ENCODE measurements around the gene CGB5. TPM values are rescaled to one million over a fixed set of nuclear protein-coding genes. Genes with fewer than 3 reads are reported as not detected.

Gene CGB5
- polyA plus RNA-seq, 2 of the 4 experiments (the other 2 are of a cell fraction): 0.23 to 0.53 TPM

DNA sequence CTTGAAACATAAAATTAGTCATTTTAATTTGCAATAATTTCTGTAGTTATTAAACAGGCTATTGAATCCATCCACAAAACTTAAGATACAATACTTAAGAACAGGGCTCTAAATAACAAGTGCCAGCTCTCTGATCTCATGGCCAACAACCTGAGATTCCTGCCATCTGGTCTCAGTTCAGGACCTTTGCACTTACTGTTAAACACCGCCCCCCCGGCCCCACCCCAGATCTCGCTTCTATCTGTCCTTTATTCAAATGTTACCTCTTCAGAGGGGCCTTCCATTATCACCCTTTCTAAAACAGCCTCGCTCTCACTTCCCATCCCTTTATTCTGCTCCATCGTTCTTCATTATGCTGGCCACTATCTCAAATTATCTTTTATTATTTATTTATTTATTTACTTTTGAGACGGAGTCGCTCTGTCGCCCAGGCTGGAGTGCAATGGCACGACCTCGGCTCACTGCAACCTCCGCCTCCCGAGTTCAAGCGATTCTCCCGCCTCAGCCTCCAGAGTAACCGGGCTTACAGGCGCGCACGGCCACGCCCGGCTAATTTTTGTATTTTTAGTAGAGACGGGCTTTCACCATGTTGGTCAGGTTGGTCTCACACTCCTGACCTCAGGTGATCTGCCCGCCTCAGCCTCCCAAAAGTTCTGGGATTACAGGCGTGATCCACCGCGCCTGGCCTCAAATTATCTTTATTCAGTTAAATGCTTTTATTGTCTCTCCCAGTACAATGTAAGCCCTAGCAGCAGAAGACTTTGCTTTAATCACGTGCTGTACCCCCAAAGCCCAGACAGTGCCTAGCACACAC lies 40.8 kb downstream of the CGB5 start (continued):
- TF ChIP-seq, protein P1, sequence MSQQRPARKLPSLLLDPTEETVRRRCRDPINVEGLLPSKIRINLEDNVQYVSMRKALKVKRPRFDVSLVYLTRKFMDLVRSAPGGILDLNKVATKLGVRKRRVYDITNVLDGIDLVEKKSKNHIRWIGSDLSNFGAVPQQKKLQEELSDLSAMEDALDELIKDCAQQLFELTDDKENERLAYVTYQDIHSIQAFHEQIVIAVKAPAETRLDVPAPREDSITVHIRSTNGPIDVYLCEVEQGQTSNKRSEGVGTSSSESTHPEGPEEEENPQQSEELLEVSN (IDR thresholded peaks at IDR 0.05; ENCODE audit: borderline replicate concordance, low read depth): no peak
- TF ChIP-seq JUN (IDR thresholded peaks at IDR 0.05) (no peak), NPAS2 (CRISPR knock-in tag; IDR thresholded peaks at IDR 0.05; ENCODE audit: borderline replicate concordance) (no peak), CHD4 (IDR thresholded peaks at IDR 0.05; ENCODE audit: borderline replicate concordance) (no peak), EP300 (IDR thresholded peaks at IDR 0.05) (no peak), FOXS1 (CRISPR knock-in tag; IDR thresholded peaks at IDR 0.05) (no peak), MAZ (IDR thresholded peaks at IDR 0.05; ENCODE audit: borderline replicate concordance, low read depth, low read length) (no peak)
- TF ChIP-seq, protein P2, sequence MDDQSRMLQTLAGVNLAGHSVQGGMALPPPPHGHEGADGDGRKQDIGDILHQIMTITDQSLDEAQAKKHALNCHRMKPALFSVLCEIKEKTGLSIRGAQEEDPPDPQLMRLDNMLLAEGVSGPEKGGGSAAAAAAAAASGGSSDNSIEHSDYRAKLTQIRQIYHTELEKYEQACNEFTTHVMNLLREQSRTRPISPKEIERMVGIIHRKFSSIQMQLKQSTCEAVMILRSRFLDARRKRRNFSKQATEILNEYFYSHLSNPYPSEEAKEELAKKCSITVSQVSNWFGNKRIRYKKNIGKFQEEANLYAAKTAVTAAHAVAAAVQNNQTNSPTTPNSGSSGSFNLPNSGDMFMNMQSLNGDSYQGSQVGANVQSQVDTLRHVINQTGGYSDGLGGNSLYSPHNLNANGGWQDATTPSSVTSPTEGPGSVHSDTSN (IDR thresholded peaks at IDR 0.05): no peak

DNA sequence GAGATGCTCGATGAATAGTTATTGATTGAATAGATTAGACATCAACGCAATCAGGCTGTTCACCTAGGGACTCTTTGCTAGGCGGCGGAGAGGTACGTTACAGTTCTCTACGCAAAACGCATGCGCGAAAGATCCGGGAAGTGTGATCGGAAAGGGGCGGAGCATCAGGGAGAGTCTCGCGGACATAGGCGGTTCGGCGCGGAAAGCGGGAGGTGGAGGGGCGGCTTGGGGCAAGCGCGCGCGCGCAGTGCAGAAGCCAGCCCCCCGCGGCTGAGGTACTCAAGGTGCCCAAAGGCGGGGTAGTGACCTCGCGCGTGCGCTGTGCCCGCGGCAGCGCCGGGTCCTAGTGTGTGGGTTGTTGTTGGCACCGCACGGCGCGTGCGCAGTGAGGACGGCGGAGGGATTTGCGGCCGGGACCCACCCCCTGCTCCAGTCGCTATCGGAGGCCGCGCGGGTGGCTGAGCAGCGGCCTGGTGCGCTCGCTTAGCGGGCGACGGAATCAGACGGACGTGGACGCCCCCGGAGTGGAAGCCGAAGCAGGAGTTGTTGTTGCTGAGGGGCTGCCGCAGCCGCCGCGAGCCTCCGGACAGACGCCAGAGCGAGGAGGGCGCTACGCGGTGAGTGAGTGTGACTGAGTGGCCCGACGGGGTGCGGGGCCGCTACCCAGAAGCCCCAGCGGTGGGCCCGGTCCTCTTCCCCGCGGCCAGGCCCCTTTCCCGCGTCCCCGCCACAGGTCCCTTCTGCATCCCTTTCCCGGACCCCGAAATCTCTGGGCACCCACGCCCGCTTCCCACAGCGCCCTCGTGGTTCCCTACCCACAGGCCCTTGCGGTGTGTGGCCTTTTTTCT lies 41.6 kb downstream of the CGB5 start, which contains the start of gene SNRNP70:
Gene SNRNP70, plus strand, starts transcription at position 432 of the 848 bp plus-strand sequence. CDS start 964 bp downstream, outside the sequence.
- DNase-seq (ENCODE audit: low read depth in 1 of 2, low spot score in 1 of 2) (peak; percentile 100), FAIRE-seq (peak; percentile 97), ATAC-seq (peak; percentile 94 to 95)
- H3K4me2 ChIP-seq: peak within 1 kb of the TSS; percentile 96
- H3K4me3 ChIP-seq: peak within 1 kb of the TSS; percentile 73
- 2% methylated on average over 58 of the region's 89 CpGs for WGBS (ENCODE audit: missing lambda C conversion rate)
- peak within 1 kb of the TSS; percentile 88 to 91 for H3K27ac ChIP-seq
- CTCF ChIA-PET: interaction anchor here (0.7 to 3.9 kb wide), 5 partner anchors 10 to 123 kb away, joined by 3 to 58 read pairs (median 9); no protein-coding TSS in a partner anchor
- no peaks in the 10 kb centered on the region for H3K9me3 ChIP-seq
- H3K4me1 ChIP-seq: peaks cover 20% of the 10 kb centered on the region
- POLR2A ChIA-PET: no interaction called here
- TF ChIP-seq, protein P3, sequence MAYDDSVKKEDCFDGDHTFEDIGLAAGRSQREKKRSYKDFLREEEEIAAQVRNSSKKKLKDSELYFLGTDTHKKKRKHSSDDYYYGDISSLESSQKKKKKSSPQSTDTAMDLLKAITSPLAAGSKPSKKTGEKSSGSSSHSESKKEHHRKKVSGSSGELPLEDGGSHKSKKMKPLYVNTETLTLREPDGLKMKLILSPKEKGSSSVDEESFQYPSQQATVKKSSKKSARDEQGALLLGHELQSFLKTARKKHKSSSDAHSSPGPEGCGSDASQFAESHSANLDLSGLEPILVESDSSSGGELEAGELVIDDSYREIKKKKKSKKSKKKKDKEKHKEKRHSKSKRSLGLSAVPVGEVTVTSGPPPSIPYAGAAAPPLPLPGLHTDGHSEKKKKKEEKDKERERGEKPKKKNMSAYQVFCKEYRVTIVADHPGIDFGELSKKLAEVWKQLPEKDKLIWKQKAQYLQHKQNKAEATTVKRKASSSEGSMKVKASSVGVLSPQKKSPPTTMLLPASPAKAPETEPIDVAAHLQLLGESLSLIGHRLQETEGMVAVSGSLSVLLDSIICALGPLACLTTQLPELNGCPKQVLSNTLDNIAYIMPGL (CRISPR knock-in tag; IDR thresholded peaks at IDR 0.05; ENCODE audit: borderline replicate concordance): peak; percentile 95
- TF ChIP-seq, protein P4, sequence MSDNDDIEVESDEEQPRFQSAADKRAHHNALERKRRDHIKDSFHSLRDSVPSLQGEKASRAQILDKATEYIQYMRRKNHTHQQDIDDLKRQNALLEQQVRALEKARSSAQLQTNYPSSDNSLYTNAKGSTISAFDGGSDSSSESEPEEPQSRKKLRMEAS (IDR thresholded peaks at IDR 0.05): peak; percentile 96
- TF ChIP-seq FOXS1 (CRISPR knock-in tag; IDR thresholded peaks at IDR 0.05) (no peak), RCOR1 (IDR thresholded peaks at IDR 0.05; ENCODE audit: low read depth, low read length) (no peak), PHF8 (IDR thresholded peaks at IDR 0.05; ENCODE audit: borderline replicate concordance, low read depth) (peak; percentile 99), GATA3 (IDR thresholded peaks at IDR 0.05; ENCODE audit: borderline replicate concordance) (peak; percentile 44; the same call in 1 of the 2 replicates), JUN (IDR thresholded peaks at IDR 0.05) (peak; percentile 95 to 98), TP53 (CRISPR knock-in tag; IDR thresholded peaks at IDR 0.05) (peak; percentile 92), CEBPB (IDR thresholded peaks at IDR 0.05) (peak in 1 of 2 experiments; percentile 25; a peak in 1 of 4 replicates), FOSL2 (IDR thresholded peaks at IDR 0.05) (no peak), FOSL2 (CRISPR knock-in tag; IDR thresholded peaks at IDR 0.05) (peak; percentile 36; the same call in 1 of the 2 replicates), HOXB13 (CRISPR knock-in tag; IDR thresholded peaks at IDR 0.05; ENCODE audit: low read depth) (no peak), POLR2A (IDR thresholded peaks at IDR 0.05; ENCODE audit: low read length) (peak; percentile 94), MYC (IDR thresholded peaks at IDR 0.05; ENCODE audit: borderline replicate concordance, low read length) (peak; percentile 57; the same call in 1 of the 2 replicates), HOXA7 (CRISPR knock-in tag; IDR thresholded peaks at IDR 0.05) (peak; percentile 44; the same call in 1 of the 2 replicates), RFX5 (IDR thresholded peaks at IDR 0.05) (no peak), RNF2 (IDR thresholded peaks at IDR 0.05; ENCODE audit: borderline replicate concordance, low read depth) (no peak)
- TF ChIP-seq, protein P5, sequence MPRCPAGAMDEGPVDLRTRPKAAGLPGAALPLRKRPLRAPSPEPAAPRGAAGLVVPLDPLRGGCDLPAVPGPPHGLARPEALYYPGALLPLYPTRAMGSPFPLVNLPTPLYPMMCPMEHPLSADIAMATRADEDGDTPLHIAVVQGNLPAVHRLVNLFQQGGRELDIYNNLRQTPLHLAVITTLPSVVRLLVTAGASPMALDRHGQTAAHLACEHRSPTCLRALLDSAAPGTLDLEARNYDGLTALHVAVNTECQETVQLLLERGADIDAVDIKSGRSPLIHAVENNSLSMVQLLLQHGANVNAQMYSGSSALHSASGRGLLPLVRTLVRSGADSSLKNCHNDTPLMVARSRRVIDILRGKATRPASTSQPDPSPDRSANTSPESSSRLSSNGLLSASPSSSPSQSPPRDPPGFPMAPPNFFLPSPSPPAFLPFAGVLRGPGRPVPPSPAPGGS (IDR thresholded peaks at IDR 0.05): peak; percentile 97
- TF ChIP-seq, protein P2 (IDR thresholded peaks at IDR 0.05): peak; percentile 92
- TF ChIP-seq, protein P1 (IDR thresholded peaks at IDR 0.05; ENCODE audit: borderline replicate concordance, low read depth): peak; percentile 77
- TF ChIP-seq, protein P6, sequence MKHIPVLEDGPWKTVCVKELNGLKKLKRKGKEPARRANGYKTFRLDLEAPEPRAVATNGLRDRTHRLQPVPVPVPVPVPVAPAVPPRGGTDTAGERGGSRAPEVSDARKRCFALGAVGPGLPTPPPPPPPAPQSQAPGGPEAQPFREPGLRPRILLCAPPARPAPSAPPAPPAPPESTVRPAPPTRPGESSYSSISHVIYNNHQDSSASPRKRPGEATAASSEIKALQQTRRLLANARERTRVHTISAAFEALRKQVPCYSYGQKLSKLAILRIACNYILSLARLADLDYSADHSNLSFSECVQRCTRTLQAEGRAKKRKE (CRISPR knock-in tag; IDR thresholded peaks at IDR 0.05; ENCODE audit: low read depth): peak; percentile 47; the same call in 1 of the 2 replicates

Data from A549 (cell line).